Esophagus muscularis mucosa (tissue), 4 donors: ENCODE data around the gene DENND10.

Source experiments
- EP300 ChIP-seq: sonication (generic); formaldehyde crosslinking; IDR thresholded peaks from one replicate; pipeline ENCODE4 v1.6.1; 2017; ENCODE audit warnings: antibody characterized with exemption
- POLR2A ChIP-seq: fragments of 450-650 bp; IDR thresholded peaks from one replicate; pipeline ENCODE4 v1.6.1; 2017; ENCODE audit warnings: antibody characterized with exemption, moderate library complexity, mild to moderate bottlenecking, low read depth
- POLR2AphosphoS5 ChIP-seq, 2 donors: sonication (generic); formaldehyde crosslinking; IDR thresholded peaks; one replicate each; pipeline ENCODE4 v1.6.1; 2017; ENCODE audit warnings: antibody characterized with exemption in 2 of 2
- TF ChIP-seq, protein P1 (sequence below), 3 experiments: fragments of 200-600 bp in 2 of 3; fragments of 450-650 bp in 1 of 3; sonication (generic) in 2 of 3; IDR thresholded peaks; one replicate each; pipeline ENCODE4 v1.5.1; 2017 to 2019; ENCODE audit warnings: antibody characterized with exemption in 3 of 3, mild to moderate bottlenecking in 2 of 3, moderate library complexity in 1 of 3

GRCh38 chr10:119070395-119071165, 33.3 kb upstream of the DENND10 start:
- TF ChIP-seq, protein P1, sequence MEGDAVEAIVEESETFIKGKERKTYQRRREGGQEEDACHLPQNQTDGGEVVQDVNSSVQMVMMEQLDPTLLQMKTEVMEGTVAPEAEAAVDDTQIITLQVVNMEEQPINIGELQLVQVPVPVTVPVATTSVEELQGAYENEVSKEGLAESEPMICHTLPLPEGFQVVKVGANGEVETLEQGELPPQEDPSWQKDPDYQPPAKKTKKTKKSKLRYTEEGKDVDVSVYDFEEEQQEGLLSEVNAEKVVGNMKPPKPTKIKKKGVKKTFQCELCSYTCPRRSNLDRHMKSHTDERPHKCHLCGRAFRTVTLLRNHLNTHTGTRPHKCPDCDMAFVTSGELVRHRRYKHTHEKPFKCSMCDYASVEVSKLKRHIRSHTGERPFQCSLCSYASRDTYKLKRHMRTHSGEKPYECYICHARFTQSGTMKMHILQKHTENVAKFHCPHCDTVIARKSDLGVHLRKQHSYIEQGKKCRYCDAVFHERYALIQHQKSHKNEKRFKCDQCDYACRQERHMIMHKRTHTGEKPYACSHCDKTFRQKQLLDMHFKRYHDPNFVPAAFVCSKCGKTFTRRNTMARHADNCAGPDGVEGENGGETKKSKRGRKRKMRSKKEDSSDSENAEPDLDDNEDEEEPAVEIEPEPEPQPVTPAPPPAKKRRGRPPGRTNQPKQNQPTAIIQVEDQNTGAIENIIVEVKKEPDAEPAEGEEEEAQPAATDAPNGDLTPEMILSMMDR (IDR thresholded peaks at IDR 0.05): no peak
- no peak for TF ChIP-seq POLR2A
- no peak for TF ChIP-seq POLR2AphosphoS5 (IDR thresholded peaks at IDR 0.05)
- no peak for TF ChIP-seq EP300
